ENCODE data around the gene ABHD5.

GRCh38 chr3:43696881-43697280 is 6.1 kb downstream of the ABHD5 start:
- no peak for TF ChIP-seq REST (IDR thresholded peaks at IDR 0.05; ENCODE audit: insufficient read depth in 1 of 2, low read depth in 2 of 2, low read length in 2 of 2)
- no peak for TF ChIP-seq FOXP2 (optimal IDR thresholded peaks at IDR 0.05; ENCODE audit: borderline replicate concordance, extremely low read depth, extremely low read length, insufficient read depth)
- TF ChIP-seq POLR2AphosphoS5 (IDR thresholded peaks at IDR 0.05; ENCODE audit: low read depth, low read length) = no peak
- TF ChIP-seq SIN3A (IDR thresholded peaks at IDR 0.05; ENCODE audit: borderline replicate concordance, insufficient read depth, low read length) = no peak

Measured in PFSK-1 (cell line).